Measurements from ENCODE around the gene SRL.

- TF ChIP-seq POLR2A (IDR thresholded peaks at IDR 0.05; ENCODE audit: low read depth, low read length) (no peak), POLR2AphosphoS5 (IDR thresholded peaks at IDR 0.05; ENCODE audit: low read depth, low read length) (no peak)
Observed at GRCh38 chr16:4261557-4262172, 19.8 kb upstream of the SRL start.

All from GM12892 (cell line).